Erythroblast (primary cell): ENCODE measurements around the gene FMO2.

Source experiments
- GATA1 ChIP-seq: IDR thresholded peaks from 2 replicates; pipeline ENCODE4 v1.6.1; 2011; ENCODE audit warnings: low read depth, mild to moderate bottlenecking, control low read depth, low read length, moderate library complexity
- POLR2A ChIP-seq: IDR thresholded peaks from 2 replicates; pipeline ENCODE4 v1.6.1; 2011; ENCODE audit warnings: mild to moderate bottlenecking, low read length

GRCh38 chr1:171243878-171244277 lies 58.8 kb downstream of the FMO2 start:
- TF ChIP-seq POLR2A (no peak), GATA1 (no peak)
